SK-N-SH treated with all-trans-retinoic acid at 6 μM for 48 hours (cell line): ENCODE data around the gene GRAP2.

Experiments used
- ATAC-seq: fragments of 200-7000 bp; cut with Tn5 transposase; 3 replicates; pipeline ENCODE4 v1.9.1; 2020; ENCODE audit warnings: mild to moderate bottlenecking, moderate library complexity
- ARNTL ChIP-seq: fragments of 450-650 bp; formaldehyde crosslinking; IDR thresholded peaks from 2 replicates; pipeline ENCODE4 v1.5.0; 2020; ENCODE audit warnings: low read depth, mild to moderate bottlenecking, moderate library complexity, borderline replicate concordance
- BACH2 ChIP-seq: fragments of 250-450 bp; sonication (Bioruptor Pico); IDR thresholded peaks from 2 replicates; pipeline ENCODE4 v1.9.0; 2021; ENCODE audit warnings: mild to moderate bottlenecking, borderline replicate concordance
- CREB5 ChIP-seq: fragments of 250-450 bp; sonication (Bioruptor Pico); IDR thresholded peaks from 2 replicates; pipeline ENCODE4 v1.5.1; 2020; ENCODE audit warnings: low read depth, mild to moderate bottlenecking, moderate library complexity
- CSDC2 ChIP-seq: fragments of 250-450 bp; sonication (Bioruptor Pico); IDR thresholded peaks from 2 replicates; pipeline ENCODE4 v1.5.0; 2020; ENCODE audit warnings: mild to moderate bottlenecking, moderate library complexity
- ESRRG ChIP-seq: fragments of 250-450 bp; sonication (Bioruptor Pico); IDR thresholded peaks from 2 replicates; pipeline ENCODE4 v1.6.1; 2021; ENCODE audit warnings: mild to moderate bottlenecking
- GLIS3 ChIP-seq: fragments of 250-450 bp; sonication (Bioruptor Pico); IDR thresholded peaks from 2 replicates; pipeline ENCODE4 v1.5.0; 2020; ENCODE audit warnings: mild to moderate bottlenecking, moderate library complexity
- ISL1 ChIP-seq: fragments of 250-450 bp; sonication (Bioruptor Pico); IDR thresholded peaks from 2 replicates; pipeline ENCODE4 v2.1.2; 2022; ENCODE audit warnings: mild to moderate bottlenecking, moderate library complexity
- OSR1 ChIP-seq: fragments of 250-450 bp; sonication (Bioruptor Pico); IDR thresholded peaks from 2 replicates; pipeline ENCODE4 v1.8.0; 2022; ENCODE audit warnings: moderate library complexity, mild to moderate bottlenecking, inconsistent platforms
- PPARA ChIP-seq: fragments of 250-450 bp; sonication (Bioruptor Pico); IDR thresholded peaks from 2 replicates; pipeline ENCODE4 v1.5.0; 2020; ENCODE audit warnings: mild to moderate bottlenecking, borderline replicate concordance
- SNAI2 ChIP-seq: fragments of 250-450 bp; sonication (Bioruptor Pico); IDR thresholded peaks from 2 replicates; pipeline ENCODE4 v1.5.0; 2020; ENCODE audit warnings: mild to moderate bottlenecking, moderate library complexity
- TCF4 ChIP-seq: fragments of 250-450 bp; sonication (Bioruptor Pico); IDR thresholded peaks from 2 replicates; pipeline ENCODE4 v1.8.0; 2021; ENCODE audit warnings: mild to moderate bottlenecking, moderate library complexity, borderline replicate concordance
- TOX ChIP-seq: fragments of 250-450 bp; sonication (Bioruptor Pico); IDR thresholded peaks from 2 replicates; pipeline ENCODE4 v1.8.0; 2021; ENCODE audit warnings: mild to moderate bottlenecking, moderate library complexity, borderline replicate concordance
- ZFP3 ChIP-seq: fragments of 250-450 bp; sonication (Bioruptor Pico); IDR thresholded peaks from 2 replicates; pipeline ENCODE4 v1.5.0; 2020; ENCODE audit warnings: mild to moderate bottlenecking, moderate library complexity
- ZFP30 ChIP-seq: fragments of 450-650 bp; formaldehyde crosslinking; IDR thresholded peaks from 2 replicates; pipeline ENCODE4 v1.5.0; 2022; ENCODE audit warnings: mild to moderate bottlenecking, moderate library complexity
- ZNF565 ChIP-seq: fragments of 450-650 bp; formaldehyde crosslinking; conservative IDR thresholded peaks from 2 replicates; pipeline ENCODE4 v1.5.0; 2020; ENCODE audit warnings: low read depth, mild to moderate bottlenecking, moderate library complexity
- ZNF70 ChIP-seq: fragments of 450-650 bp; formaldehyde crosslinking; IDR thresholded peaks from 2 replicates; pipeline ENCODE4 v1.5.0; 2020; ENCODE audit warnings: mild to moderate bottlenecking, moderate library complexity
- ZNF8 ChIP-seq: fragments of 450-650 bp; formaldehyde crosslinking; IDR thresholded peaks from 2 replicates; pipeline ENCODE4 v1.5.0; 2020; ENCODE audit warnings: mild to moderate bottlenecking, moderate library complexity
- TF ChIP-seq, protein P1 (sequence below): fragments of 250-450 bp; sonication (Bioruptor Pico); IDR thresholded peaks from 2 replicates; pipeline ENCODE4 v1.5.1; 2021; ENCODE audit warnings: mild to moderate bottlenecking, moderate library complexity
- TF ChIP-seq, protein P2 (sequence below): fragments of 250-450 bp; sonication (Bioruptor Pico); IDR thresholded peaks from 2 replicates; pipeline ENCODE4 v1.8.0; 2020; ENCODE audit warnings: mild to moderate bottlenecking, moderate library complexity, borderline replicate concordance
- TF ChIP-seq, protein P3 (sequence below): fragments of 250-450 bp; sonication (Bioruptor Pico); IDR thresholded peaks from 2 replicates; pipeline ENCODE4 v1.8.0; 2021; ENCODE audit warnings: low read depth, mild to moderate bottlenecking, moderate library complexity, borderline replicate concordance
- TF ChIP-seq, protein P4 (sequence below): fragments of 250-450 bp; sonication (Bioruptor Pico); IDR thresholded peaks from 2 replicates; pipeline ENCODE4 v1.5.0; 2020; ENCODE audit warnings: mild to moderate bottlenecking, moderate library complexity

Gene GRAP2

GRCh38 chr22:39952347-39952746, 51.5 kb downstream of the GRAP2 start:
- no peak for ATAC-seq
- TF ChIP-seq ZFP30 (CRISPR knock-in tag): no peak
- TF ChIP-seq ZFP3 (CRISPR knock-in tag): no peak
- TF ChIP-seq ZNF70 (CRISPR knock-in tag): no peak
- TF ChIP-seq ZNF8: no peak
- TF ChIP-seq, protein P1, sequence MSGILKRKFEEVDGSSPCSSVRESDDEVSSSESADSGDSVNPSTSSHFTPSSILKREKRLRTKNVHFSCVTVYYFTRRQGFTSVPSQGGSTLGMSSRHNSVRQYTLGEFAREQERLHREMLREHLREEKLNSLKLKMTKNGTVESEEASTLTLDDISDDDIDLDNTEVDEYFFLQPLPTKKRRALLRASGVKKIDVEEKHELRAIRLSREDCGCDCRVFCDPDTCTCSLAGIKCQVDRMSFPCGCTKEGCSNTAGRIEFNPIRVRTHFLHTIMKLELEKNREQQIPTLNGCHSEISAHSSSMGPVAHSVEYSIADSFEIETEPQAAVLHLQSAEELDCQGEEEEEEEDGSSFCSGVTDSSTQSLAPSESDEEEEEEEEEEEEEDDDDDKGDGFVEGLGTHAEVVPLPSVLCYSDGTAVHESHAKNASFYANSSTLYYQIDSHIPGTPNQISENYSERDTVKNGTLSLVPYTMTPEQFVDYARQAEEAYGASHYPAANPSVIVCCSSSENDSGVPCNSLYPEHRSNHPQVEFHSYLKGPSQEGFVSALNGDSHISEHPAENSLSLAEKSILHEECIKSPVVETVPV (CRISPR knock-in tag): no peak
- TF ChIP-seq ZNF565 (CRISPR knock-in tag): no peak
- no peak for TF ChIP-seq ISL1
- TF ChIP-seq BACH2: no peak
- TF ChIP-seq PPARA (CRISPR knock-in tag): no peak
- TF ChIP-seq TCF4 (CRISPR knock-in tag): no peak
- TF ChIP-seq SNAI2 (CRISPR knock-in tag): no peak
- TF ChIP-seq CSDC2 (CRISPR knock-in tag): no peak
- TF ChIP-seq, protein P2, sequence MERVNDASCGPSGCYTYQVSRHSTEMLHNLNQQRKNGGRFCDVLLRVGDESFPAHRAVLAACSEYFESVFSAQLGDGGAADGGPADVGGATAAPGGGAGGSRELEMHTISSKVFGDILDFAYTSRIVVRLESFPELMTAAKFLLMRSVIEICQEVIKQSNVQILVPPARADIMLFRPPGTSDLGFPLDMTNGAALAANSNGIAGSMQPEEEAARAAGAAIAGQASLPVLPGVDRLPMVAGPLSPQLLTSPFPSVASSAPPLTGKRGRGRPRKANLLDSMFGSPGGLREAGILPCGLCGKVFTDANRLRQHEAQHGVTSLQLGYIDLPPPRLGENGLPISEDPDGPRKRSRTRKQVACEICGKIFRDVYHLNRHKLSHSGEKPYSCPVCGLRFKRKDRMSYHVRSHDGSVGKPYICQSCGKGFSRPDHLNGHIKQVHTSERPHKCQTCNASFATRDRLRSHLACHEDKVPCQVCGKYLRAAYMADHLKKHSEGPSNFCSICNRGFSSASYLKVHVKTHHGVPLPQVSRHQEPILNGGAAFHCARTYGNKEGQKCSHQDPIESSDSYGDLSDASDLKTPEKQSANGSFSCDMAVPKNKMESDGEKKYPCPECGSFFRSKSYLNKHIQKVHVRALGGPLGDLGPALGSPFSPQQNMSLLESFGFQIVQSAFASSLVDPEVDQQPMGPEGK (CRISPR knock-in tag): no peak
- no peak for TF ChIP-seq ARNTL (CRISPR knock-in tag)
- no peak for TF ChIP-seq GLIS3 (CRISPR knock-in tag)
- TF ChIP-seq, protein P3, sequence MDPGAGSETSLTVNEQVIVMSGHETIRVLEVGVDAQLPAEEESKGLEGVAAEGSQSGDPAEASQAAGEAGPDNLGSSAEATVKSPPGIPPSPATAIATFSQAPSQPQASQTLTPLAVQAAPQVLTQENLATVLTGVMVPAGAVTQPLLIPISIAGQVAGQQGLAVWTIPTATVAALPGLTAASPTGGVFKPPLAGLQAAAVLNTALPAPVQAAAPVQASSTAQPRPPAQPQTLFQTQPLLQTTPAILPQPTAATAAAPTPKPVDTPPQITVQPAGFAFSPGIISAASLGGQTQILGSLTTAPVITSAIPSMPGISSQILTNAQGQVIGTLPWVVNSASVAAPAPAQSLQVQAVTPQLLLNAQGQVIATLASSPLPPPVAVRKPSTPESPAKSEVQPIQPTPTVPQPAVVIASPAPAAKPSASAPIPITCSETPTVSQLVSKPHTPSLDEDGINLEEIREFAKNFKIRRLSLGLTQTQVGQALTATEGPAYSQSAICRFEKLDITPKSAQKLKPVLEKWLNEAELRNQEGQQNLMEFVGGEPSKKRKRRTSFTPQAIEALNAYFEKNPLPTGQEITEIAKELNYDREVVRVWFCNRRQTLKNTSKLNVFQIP (CRISPR knock-in tag): no peak
- TF ChIP-seq OSR1 (CRISPR knock-in tag): no peak
- TF ChIP-seq ESRRG (CRISPR knock-in tag): no peak

GRCh38 chr22:39953101-39953500, 52.2 kb downstream of the GRAP2 start:
- TF ChIP-seq ARNTL (CRISPR knock-in tag) (no peak), CSDC2 (CRISPR knock-in tag) (no peak), ZFP30 (CRISPR knock-in tag) (no peak), BACH2 (no peak), ZNF565 (CRISPR knock-in tag) (no peak), TOX (CRISPR knock-in tag) (no peak), ZNF8 (no peak), GLIS3 (CRISPR knock-in tag) (no peak), ZNF70 (CRISPR knock-in tag) (no peak), CREB5 (CRISPR knock-in tag) (no peak), ISL1 (no peak), SNAI2 (CRISPR knock-in tag) (no peak), ESRRG (CRISPR knock-in tag) (no peak)
- TF ChIP-seq, protein P3 (CRISPR knock-in tag): no peak
- TF ChIP-seq, protein P1 (CRISPR knock-in tag): no peak
- TF ChIP-seq, protein P2 (CRISPR knock-in tag): no peak
- TF ChIP-seq, protein P4, sequence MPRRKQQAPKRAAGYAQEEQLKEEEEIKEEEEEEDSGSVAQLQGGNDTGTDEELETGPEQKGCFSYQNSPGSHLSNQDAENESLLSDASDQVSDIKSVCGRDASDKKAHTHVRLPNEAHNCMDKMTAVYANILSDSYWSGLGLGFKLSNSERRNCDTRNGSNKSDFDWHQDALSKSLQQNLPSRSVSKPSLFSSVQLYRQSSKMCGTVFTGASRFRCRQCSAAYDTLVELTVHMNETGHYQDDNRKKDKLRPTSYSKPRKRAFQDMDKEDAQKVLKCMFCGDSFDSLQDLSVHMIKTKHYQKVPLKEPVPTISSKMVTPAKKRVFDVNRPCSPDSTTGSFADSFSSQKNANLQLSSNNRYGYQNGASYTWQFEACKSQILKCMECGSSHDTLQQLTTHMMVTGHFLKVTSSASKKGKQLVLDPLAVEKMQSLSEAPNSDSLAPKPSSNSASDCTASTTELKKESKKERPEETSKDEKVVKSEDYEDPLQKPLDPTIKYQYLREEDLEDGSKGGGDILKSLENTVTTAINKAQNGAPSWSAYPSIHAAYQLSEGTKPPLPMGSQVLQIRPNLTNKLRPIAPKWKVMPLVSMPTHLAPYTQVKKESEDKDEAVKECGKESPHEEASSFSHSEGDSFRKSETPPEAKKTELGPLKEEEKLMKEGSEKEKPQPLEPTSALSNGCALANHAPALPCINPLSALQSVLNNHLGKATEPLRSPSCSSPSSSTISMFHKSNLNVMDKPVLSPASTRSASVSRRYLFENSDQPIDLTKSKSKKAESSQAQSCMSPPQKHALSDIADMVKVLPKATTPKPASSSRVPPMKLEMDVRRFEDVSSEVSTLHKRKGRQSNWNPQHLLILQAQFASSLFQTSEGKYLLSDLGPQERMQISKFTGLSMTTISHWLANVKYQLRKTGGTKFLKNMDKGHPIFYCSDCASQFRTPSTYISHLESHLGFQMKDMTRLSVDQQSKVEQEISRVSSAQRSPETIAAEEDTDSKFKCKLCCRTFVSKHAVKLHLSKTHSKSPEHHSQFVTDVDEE: no peak
- no peak for ATAC-seq
